Caco-2 (cell line): Measurements from ENCODE around the gene ACADL. TPM values are rescaled to one million over a fixed set of nuclear protein-coding genes. Genes with fewer than 3 reads are reported as not detected.
"Not testable (repeated sequence)": the region's sequence is repeated elsewhere in the genome, so short reads cannot be mapped to it uniquely, and the experiment has no call there.

ENCODE experiments used
- BruUV-seq: library from RNA; stranded (reverse); fragments of 400-500 nt; replicated peaks from 2 replicates; lab custom pipeline; 2021; lab: Mats Ljungman, UMichigan
- CTCF ChIA-PET: fragments of 300-600 bp; sonication (Branson Sonifier 250); formaldehyde crosslinking; loops from one replicate; lab custom pipeline; 2022; ENCODE audit warnings: antibody characterized with exemption; lab: Charles Lee
- POLR2A ChIA-PET: fragments of 300-600 bp; sonication (Branson Sonifier 250); formaldehyde crosslinking; loops from one replicate; lab custom pipeline; 2022; ENCODE audit warnings: antibody characterized with exemption; lab: Charles Lee
- DNase-seq, 2 experiments: peaks; one replicate each; pipeline versions ENCODE4 v3.0.0 to v3.0.0-alpha.2; 2020 to 2022
- H3K27me3 ChIP-seq: replicated peaks from 2 replicates; pipeline ENCODE4 v1.6.0; 2011; ENCODE audit warnings: low read length; ENCODE audit not compliant: control insufficient read depth, insufficient read depth
- H3K36me3 ChIP-seq: 2 replicates; pipeline ENCODE4 v1.5.1; 2011; ENCODE audit warnings: low read length; ENCODE audit not compliant: control insufficient read depth, insufficient read depth
- H3K4me1 ChIP-seq: fragments of 250-450 bp; sonication (Bioruptor Pico); 2 replicates; pipeline ENCODE4 v1.5.1; 2020; ENCODE audit warnings: mild to moderate bottlenecking
- H3K4me3 ChIP-seq: 2 replicates; pipeline ENCODE4 v1.5.1; 2011; ENCODE audit warnings: low read depth, mild to moderate bottlenecking, control low read depth, low read length
- H3K9me3 ChIP-seq: fragments of 250-450 bp; sonication (Bioruptor Pico); 2 replicates; pipeline ENCODE4 v1.5.1; 2020; ENCODE audit warnings: mild to moderate bottlenecking, moderate library complexity
- H3K27ac Mint-ChIP-seq: one replicate; pipeline ENCODE4 v1.8.0; 2022; ENCODE audit warnings: mixed read lengths; ENCODE audit not compliant: unreplicated experiment
- H3K27me3 Mint-ChIP-seq: one replicate; pipeline ENCODE4 v1.8.0; 2022; ENCODE audit warnings: mixed read lengths; ENCODE audit not compliant: insufficient read depth, unreplicated experiment
- H3K36me3 Mint-ChIP-seq: one replicate; pipeline ENCODE4 v1.8.0; 2022; ENCODE audit warnings: mild to moderate bottlenecking, mixed read lengths; ENCODE audit not compliant: insufficient read depth, unreplicated experiment
- H3K4me1 Mint-ChIP-seq: one replicate; pipeline ENCODE4 v1.8.0; 2022; ENCODE audit warnings: low read depth, mixed read lengths; ENCODE audit not compliant: unreplicated experiment
- H3K4me3 Mint-ChIP-seq: one replicate; pipeline ENCODE4 v1.8.0; 2022; ENCODE audit warnings: mild to moderate bottlenecking, moderate library complexity, mixed read lengths; ENCODE audit not compliant: unreplicated experiment
- H3K9me3 Mint-ChIP-seq: one replicate; pipeline ENCODE4 v1.8.0; 2022; ENCODE audit warnings: mixed read lengths; ENCODE audit not compliant: unreplicated experiment
- intact Hi-C: fragments of 100-400 bp; cut with micrococcal nuclease; formaldehyde crosslinking; loops from one replicate; pipeline ENCODE4 v1.10.0; 2022; ENCODE audit not compliant: unreplicated experiment
- total RNA-seq: library from RNA; stranded (reverse); gene quantifications from 2 replicates; pipeline ENCODE4 v1.2.3, GENCODE V29; 2022
- TF ChIP-seq, protein P1 (sequence below), 2 experiments: fragments of 200-600 bp in 1 of 2; IDR thresholded peaks; 1 replicate in 1 of 2; 2 replicates in 1 of 2; pipeline versions ENCODE4 v1.5.1 to v1.8.0; 2011 to 2022; ENCODE audit warnings: antibody characterized with exemption in 1 of 2, control low read depth in 1 of 2, inconsistent platforms in 1 of 2, low read depth in 1 of 2, low read length in 1 of 2, mild to moderate bottlenecking in 1 of 2, moderate library complexity in 1 of 2; ENCODE audit not compliant: insufficient read depth in 1 of 2, severe bottlenecking in 1 of 2, unreplicated experiment in 1 of 2

Gene ACADL
- total RNA-seq, 1 experiment from 2014 or later, result not detected

DNA sequence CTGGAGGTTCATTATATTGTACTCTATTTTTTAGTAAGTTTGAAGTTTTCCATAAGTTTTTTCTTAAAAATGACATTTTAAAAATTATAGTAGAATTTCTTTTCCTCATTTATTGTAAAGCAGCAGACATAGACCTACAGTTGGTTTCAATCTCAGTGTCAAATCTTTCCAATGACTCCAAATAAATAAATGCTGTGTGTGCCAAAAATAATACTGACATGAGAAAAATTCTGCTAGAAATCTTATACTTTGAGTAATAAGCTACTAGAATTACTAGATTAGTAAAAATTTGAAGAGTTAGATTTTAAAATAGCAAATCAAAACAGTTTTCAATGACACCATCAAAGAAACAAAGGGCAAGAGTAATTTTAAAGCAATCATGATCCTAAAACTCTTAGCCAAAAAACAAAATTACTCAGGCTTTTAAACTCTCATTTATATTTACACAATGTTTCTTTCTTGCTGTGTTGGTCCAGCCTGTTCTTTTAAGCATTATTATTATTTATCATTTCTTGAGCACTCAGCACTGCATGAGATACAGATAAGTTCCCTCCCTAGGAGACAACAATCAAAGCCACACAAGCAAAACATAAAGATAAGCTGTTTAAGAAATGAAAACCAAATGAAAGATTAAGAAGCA is 45.8 kb downstream of the ACADL start:
- BruUV-seq, result no TSS peak
- TF ChIP-seq, protein P1, sequence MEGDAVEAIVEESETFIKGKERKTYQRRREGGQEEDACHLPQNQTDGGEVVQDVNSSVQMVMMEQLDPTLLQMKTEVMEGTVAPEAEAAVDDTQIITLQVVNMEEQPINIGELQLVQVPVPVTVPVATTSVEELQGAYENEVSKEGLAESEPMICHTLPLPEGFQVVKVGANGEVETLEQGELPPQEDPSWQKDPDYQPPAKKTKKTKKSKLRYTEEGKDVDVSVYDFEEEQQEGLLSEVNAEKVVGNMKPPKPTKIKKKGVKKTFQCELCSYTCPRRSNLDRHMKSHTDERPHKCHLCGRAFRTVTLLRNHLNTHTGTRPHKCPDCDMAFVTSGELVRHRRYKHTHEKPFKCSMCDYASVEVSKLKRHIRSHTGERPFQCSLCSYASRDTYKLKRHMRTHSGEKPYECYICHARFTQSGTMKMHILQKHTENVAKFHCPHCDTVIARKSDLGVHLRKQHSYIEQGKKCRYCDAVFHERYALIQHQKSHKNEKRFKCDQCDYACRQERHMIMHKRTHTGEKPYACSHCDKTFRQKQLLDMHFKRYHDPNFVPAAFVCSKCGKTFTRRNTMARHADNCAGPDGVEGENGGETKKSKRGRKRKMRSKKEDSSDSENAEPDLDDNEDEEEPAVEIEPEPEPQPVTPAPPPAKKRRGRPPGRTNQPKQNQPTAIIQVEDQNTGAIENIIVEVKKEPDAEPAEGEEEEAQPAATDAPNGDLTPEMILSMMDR (IDR thresholded peaks at IDR 0.05; ENCODE audit: insufficient read depth in 1 of 2, low read depth in 1 of 2, low read length in 1 of 2, severe bottlenecking in 1 of 2, unreplicated experiment in 1 of 2), result no peak
- DNase-seq, result no peak
- Mint-ChIP-seq H3K4me3 (no peak overlapping the region), H3K27me3 (no peaks in the 10 kb centered on the region), H3K4me1 (peaks cover 11% of the 10 kb centered on the region), H3K9me3 (peaks cover 24% of the 10 kb centered on the region), H3K27ac (no peak overlapping the region), H3K36me3 (no peaks in the 10 kb centered on the region)
- Histone ChIP-seq H3K4me3 (no peak overlapping the region), H3K4me1 (peaks cover 12% of the 10 kb centered on the region; the same call in 1 of the 2 replicates), H3K27me3 (peaks cover 2% of the 10 kb centered on the region; the same call in 1 of the 2 replicates), H3K36me3 (no peaks in the 10 kb centered on the region), H3K9me3 (no peaks in the 10 kb centered on the region; the same call in 1 of the 2 replicates)
- intact Hi-C loops, result loop anchor here (10.0 kb wide), 1 partner anchor 1725 kb away; no protein-coding TSS in a partner anchor
- ChIA-PET POLR2A (no interaction called here), CTCF (no interaction called here)

DNA sequence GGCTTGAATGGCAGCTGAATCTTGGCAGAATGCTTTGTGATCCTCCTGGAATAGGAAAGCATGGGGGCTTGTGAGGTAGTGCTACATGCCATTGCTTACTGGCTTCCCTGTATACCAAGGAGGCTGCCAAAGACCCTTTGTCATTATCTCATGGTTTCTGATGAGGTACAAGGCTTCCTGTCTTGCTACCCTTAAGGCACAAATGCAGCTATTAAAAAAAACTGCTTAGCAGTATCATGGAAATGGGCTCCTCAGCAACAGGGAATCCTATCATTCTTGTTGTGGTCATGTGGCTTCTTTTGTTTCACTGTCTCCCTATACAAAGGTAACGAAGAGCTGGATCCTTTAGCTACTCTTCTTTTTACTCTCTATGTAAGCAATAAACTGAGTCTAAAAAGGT is 47.5 kb downstream of the ACADL start:
- peaks cover 12% of the 10 kb centered on the region for H3K4me1 Mint-ChIP-seq
- no peaks in the 10 kb centered on the region for H3K9me3 ChIP-seq
- no peaks in the 10 kb centered on the region for H3K36me3 ChIP-seq
- no peak overlapping the region for H3K4me3 ChIP-seq
- TF ChIP-seq, protein P1 (IDR thresholded peaks at IDR 0.05; ENCODE audit: insufficient read depth in 1 of 2, low read depth in 1 of 2, low read length in 1 of 2, severe bottlenecking in 1 of 2, unreplicated experiment in 1 of 2), result no peak
- no peaks in the 10 kb centered on the region for H3K36me3 Mint-ChIP-seq
- H3K27ac Mint-ChIP-seq, result no peak overlapping the region
- H3K4me3 Mint-ChIP-seq, result no peak overlapping the region
- intact Hi-C loops, result loop anchor here (10.0 kb wide), 1 partner anchor 1723 kb away; no protein-coding TSS in a partner anchor
- POLR2A ChIA-PET, result no interaction called here
- CTCF ChIA-PET, result no interaction called here
- H3K4me1 ChIP-seq, result peaks cover 12% of the 10 kb centered on the region; the same call in 1 of the 2 replicates
- no peaks in the 10 kb centered on the region for H3K27me3 Mint-ChIP-seq
- peaks cover 2% of the 10 kb centered on the region; the same call in 1 of the 2 replicates for H3K27me3 ChIP-seq
- DNase-seq, result no peak
- BruUV-seq, result no TSS peak
- H3K9me3 Mint-ChIP-seq, result peaks cover 8% of the 10 kb centered on the region

DNA sequence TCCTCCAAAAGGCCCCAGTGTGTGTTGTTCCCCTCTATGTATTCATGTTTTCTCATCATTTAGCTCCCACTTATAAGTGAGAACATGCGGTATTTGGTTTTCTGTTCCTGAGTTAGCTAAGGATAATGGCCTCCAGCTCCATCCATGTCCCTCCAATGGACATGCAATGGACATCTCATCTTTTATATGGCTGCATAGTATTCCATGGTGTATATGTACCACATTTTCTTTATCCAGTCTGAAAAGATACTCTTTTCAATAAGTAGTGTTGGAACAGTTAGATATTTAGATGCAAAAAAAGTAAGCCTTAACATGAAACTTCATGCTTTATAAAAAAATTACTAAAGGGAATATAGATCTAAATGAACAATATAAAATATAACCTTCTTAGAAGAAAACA is 48.1 kb downstream of the ACADL start:
- DNase-seq, H3K27ac Mint-ChIP-seq, POLR2A ChIA-PET, H3K27me3 ChIP-seq, H3K4me3 Mint-ChIP-seq, H3K9me3 ChIP-seq, BruUV-seq, H3K27me3 Mint-ChIP-seq, H3K36me3 Mint-ChIP-seq, H3K9me3 Mint-ChIP-seq, H3K4me3 ChIP-seq, H3K36me3 ChIP-seq: not testable (repeated sequence)
- peaks cover 12% of the 10 kb centered on the region for H3K4me1 Mint-ChIP-seq
- H3K4me1 ChIP-seq, result peaks cover 11% of the 10 kb centered on the region; the same call in 1 of the 2 replicates
- CTCF ChIA-PET, result interaction anchor here (0.7 kb wide), 1 partner anchor 13 kb away, joined by 3 read pairs; no protein-coding TSS in a partner anchor
- intact Hi-C loops, result loop anchor here (10.0 kb wide), 1 partner anchor 1722 kb away; no protein-coding TSS in a partner anchor
